NCI-H2196 (cell line): ENCODE results near the gene TIMP2.
"Not testable (repeated sequence)": the region's sequence is repeated elsewhere in the genome, so short reads cannot be mapped to it uniquely, and the experiment has no call there.

Experiments used
- DNase-seq: peaks from one replicate; lab custom pipeline; 2025; ENCODE audit not compliant: unreplicated experiment; lab: John Stamatoyannopoulos, UW

The TIMP2 gene

DNA sequence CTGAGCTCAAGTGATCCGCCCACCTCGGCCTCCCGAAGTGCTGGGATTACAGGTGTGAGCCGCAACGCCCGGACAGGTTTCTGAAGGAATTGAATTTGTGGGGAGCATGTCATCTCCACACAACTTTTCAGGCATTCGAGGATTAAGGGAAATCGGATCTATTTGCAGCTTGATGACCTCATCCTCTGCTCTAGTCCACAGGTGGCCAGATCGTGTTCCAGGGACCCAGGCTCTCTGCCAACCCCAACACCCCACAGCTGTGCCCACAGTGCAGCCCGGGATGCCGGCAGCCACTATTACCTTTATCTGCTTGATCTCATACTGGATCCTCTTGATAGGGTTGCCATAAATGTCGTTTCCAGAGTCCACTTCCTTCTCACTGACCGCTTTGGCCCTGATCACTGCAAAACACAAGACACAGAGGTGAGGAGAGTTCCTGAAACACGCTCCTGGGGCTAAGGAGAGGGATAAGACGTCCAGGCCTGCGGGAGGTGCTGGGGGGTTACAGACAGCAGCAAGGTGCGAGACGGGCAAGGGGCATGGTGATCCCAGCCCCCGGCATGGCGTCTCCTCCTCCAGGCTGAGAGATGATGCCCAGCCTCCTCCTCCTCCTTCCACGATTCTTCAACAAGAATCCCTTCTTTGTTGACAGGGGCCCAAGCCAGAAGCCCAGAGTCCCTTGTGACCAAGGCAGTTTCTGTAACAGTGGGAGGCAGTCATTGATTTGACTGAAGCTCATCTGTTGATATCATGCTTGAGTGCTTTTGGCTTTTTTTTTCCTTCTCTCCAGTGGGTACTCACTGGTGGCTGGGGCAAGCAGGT lies 51.5 kb downstream of the TIMP2 start:
- DNase-seq: peak; percentile 94

DNA sequence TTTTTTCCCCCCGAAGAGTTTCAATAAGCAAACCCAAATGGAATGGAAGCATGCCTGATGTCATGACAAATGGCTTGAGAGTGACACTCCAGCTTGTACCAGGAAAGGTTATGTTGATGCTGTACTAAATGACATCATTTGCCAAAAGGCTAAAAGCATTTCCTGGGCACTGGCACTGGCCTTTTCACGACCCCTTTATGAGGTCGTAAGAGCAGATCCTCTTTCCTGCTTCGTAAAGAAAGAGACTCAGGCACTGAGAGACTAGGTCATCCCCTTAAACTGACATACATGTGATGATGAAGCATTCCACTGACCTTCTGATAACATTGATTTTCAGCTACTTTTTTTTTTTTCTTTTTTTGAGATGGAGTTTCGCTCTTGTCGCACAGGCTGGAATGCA lies 52.7 kb downstream of the TIMP2 start:
- DNase-seq: peak; percentile 66

DNA sequence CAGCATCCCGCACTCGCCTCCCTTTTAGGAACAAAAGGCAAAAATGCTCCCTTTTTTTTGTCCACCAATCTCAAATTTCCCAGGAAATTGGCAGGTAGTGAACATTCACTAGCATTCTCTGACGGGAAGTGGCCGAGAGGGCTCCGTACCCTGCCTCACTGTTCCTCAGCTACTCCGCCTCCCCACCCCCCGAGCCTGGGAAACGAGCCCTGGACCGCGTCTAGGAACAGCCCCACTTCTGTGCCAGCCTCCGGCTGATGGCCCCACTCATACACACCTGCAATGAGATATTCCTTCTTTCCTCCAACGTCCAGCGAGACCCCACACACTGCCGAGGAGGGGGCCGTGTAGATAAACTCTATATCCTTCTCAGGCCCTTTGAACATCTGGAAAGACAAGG lies 54.6 kb downstream of the TIMP2 start:
- no peak for DNase-seq

DNA sequence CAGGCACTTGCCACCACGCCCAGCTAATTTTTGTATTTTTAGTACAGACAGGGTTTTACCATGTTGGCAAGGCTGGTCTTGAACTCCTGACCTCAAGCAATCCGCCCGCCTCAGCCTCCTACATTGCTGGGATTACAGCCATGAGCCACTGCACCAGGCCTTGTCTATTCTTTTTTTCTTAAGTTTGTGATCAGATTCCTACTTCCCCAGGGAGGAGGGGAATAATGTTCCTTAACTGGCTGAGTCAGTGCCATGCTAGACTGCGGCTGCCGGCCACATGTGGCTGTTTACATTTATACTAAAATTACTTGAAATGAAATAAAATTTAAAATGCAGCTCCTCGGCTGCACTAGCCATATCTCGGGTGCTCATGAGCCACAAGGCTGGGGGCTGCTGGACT lies 56.8 kb downstream of the TIMP2 start:
- no peak for DNase-seq

DNA sequence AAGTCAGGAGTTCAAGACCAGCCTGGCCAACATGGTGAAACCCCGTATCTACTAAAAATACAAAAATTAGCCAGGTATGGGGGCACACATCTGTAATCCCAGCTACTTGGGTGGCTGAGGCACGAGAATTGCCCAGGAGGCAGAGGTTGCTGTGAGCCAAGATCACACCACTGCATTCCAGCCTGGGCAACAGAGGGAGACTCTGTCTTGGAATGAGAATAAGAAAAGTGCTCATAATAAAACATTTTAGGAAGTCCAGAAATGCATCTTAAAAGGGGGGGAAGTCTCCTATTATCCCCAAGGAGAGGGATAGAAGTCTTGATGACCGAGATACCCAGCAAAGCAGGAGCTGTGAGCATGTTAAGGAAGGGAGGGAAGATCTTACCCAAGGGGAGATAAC lies 58.1 kb downstream of the TIMP2 start:
- not testable (repeated sequence) for DNase-seq

DNA sequence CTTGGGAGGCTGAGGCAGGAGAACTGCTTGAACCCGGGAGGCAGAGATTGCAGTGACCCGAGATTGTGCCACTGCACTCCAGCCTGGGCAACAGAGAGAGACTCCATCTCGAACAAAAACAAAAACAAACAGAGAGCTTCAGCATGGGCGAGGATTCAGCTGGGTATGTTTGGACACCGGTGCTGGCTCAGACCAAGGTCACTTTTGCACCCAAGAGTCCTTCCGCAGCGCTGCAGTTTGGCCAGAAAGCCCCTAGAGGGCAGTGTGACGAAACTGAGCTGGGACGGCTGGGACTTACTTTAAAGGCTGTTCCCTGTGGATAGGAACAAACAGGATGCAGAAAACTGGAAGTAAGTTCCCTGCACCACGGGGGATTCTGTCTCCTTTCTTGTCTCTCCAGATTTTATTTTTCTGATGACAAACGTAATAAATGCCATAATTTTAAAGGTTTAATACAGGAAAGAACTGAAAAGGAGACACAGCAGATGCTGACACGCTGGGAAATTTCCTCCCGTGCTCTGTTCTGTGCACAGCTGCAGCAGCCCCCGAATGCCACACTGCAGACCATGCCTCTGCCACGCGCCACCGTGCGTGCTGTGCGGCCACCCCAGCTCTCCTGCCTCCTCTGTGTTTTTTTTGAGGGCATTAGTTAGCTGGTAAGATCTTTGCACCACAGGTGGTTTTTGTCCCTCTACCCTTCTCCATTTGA lies 59.4 kb downstream of the TIMP2 start:
- DNase-seq: peak; percentile 92

DNA sequence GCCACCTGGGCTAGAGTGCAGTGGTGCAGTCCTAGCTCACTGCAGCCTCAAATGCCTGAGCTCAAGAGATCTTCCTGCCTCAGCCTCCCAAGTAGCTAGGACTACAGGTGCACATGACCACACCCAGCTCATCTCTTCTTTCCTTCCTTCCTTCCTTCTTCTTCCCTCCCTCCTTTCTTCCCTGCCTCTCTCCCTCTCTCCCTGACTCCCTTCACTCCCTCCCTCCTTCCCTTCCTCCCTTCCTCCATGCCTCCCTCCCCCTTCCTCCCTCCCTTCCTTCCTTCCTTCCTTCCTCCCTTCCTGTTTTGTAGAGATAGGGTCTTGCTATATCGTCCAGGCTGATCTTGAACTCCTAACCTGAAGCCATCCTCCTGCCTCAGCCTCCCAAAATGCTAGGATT lies 61.1 kb downstream of the TIMP2 start:
- no peak for DNase-seq

DNA sequence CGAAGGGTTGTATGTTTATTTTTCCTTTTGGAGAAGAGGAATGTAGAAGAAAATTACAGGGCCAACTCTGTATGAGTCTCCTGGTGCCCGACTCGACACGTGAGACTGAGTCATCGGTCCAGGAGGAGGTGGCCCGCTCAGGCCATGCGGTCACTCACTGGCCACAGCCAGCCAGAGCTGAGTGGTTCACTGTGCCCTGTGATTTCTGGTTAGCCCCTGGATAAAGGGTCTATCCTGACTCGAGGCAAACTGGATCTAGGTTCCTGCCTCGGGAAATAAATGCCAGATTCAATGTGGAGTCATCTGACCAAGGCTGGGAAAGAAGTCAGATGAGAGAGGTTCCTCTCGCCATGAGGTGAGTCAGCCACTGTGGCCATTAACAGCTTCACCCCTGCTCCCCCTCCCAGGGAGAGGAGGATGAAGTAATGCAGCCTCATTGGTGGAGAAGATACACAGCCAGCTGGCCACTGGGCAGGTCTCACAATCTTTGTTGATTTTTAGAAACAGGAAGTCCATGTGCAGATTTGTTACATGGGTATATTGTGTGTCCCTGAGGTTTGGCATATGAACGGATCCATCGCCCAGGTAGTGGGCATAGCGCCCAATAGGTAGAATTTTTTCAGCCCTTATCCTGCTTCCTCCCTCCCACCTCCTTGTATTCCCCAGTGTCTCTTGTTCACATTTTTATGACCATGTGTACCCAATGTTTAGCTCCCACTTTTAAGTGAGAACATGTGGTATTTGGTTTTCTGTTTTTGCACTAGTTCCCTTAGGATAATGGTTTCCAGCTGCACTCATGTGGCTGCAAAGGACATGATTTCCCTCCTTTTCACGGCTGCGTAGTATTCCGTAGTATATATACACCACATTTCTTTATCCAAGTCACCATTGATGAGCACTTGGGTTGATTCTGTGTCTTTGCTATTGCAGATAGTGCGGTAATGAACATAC lies 62.8 kb downstream of the TIMP2 start:
- peak; percentile 90 for DNase-seq

DNA sequence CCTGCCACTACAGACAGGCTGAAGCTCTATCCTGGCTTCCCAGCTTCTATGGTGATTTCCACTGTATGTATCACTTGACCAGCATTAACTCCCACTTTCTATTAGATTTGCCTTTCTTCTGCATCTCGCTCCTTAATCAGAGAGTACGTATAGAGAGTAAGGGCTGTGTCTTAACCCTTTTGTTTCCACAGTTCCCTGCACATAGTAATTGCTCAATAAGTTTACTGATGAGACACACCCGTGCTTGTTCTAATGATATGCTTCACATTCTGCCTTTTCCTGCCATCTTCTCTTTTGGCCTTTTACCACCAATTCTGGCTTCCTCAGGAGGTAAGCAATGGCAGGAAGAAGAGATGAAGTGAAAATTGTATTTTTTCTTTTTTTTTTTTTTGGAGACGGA lies 64.0 kb downstream of the TIMP2 start:
- DNase-seq: no peak

DNA sequence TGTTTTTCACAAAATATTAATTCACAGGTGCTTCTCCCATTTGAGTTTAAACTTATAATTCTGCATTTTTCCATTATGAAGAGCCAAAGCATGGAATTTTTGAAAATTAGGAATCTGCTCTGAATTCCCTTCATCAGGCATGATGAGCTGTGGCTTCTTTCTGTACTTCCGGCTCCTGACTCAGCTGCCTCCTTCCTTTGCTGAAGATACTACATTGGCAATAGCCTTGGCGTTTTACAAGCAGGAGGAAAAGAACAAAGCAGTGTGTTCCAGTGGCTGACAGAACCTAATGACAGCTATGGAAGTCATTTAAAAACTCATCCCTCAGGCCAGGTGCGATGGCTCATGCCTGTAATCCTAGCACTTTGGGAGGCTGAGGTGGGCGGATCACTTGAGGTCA lies 66.1 kb downstream of the TIMP2 start:
- no peak for DNase-seq

DNA sequence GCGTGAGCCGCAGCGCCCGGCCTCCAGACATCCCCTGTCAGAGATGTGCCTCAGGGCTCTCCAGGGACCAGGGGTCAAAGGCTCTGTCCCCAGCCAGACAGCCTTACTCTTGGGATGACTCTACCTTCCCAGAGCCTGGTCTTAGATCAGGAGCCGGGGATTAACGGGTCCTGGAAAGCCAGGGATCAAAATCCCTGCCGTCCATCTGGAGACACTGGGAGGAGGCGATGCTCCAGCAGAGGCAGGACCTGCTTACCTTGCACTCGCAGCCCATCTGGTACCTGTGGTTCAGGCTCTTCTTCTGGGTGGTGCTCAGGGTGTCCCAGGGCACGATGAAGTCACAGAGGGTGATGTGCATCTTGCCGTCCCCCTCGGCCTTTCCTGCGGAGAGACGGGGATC lies 67.9 kb downstream of the TIMP2 start:
- DNase-seq: no peak

DNA sequence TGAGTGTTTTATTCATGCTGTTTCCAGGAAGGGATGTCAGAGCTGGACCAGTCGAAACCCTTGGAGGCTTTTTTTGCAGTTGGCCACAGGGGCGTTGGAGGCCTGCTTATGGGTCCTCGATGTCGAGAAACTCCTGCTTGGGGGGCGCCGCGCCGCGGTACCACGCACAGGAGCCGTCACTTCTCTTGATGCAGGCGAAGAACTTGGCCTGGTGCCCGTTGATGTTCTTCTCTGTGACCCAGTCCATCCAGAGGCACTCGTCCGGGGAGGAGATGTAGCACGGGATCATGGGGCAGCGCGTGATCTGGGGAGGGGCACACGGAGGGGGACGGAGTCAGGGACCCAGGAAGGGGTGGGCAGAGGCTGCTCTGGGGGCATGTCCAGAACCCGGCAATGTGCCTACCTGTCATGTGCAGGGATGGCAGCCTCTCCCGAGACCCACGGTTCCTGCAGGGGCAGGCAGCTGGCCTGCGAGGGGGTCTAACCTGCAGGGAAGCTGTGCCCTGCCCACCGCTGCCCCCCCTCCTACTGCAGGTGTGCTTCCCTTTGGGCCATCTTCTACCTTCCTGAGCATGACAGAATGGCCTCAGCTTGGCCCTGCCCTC lies 69.5 kb downstream of the TIMP2 start:
- no peak for DNase-seq

DNA sequence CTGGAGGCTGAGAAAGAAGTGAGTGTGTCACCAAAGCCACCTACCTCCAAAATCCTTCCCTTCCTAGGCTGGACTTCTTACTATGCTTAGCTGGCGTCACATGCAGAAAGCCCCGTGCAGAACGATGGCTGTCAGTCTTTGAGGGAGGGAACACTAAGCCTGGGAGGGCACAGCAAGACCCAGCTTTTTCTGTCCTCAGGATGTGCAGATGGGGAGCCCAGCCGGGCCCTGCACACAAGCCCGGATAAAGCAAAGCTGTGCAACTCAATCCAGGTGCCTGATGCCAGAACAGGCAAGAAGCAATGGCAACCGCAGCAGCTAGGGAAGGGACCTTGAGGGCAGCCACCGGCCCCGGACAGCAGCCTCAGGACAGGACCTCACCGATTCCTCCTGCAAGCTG lies 70.7 kb downstream of the TIMP2 start:
- DNase-seq: no peak

DNA sequence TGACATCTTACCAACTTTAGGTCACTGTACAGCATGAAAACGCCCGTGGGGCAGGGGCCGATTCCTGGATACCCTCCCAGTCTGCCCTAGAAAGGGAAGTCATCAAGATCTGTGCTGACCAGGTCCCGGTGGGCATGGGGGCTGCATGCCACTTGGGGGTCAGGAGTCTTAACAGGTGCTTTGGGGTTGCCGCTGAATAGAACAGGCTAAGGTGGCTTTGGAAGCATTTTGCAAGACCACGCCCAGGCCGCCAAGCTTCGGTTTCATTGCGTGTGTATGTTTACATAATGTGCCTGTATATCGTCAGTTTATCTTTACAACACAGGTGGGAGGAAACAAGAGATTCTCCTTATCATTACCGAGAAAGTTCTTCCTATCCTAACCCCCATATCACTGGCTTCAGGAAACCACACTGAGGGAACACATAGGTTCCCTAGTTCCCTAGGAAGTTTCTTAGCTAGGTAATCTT lies 71.2 kb downstream of the TIMP2 start:
- no peak for DNase-seq

DNA sequence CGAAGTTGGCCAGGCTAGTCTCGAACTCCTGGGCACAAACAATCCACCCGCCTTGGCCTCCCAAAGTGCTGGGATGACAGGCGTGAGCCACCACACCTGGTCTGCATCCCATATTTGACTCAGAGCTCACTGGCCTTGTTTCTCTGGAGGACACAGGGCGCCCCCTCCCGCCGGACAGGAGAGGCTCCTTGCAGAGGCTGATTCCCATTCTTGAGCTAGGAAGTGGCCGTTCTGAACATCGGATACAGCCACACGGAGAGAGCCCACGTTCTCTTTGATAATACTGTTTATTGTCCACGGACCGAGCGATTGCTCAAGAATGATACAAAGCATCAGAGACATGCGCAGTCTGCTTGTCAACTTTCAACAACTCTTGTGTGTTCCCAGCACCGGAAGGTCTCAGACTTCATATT lies 72.5 kb downstream of the TIMP2 start:
- DNase-seq: no peak

DNA sequence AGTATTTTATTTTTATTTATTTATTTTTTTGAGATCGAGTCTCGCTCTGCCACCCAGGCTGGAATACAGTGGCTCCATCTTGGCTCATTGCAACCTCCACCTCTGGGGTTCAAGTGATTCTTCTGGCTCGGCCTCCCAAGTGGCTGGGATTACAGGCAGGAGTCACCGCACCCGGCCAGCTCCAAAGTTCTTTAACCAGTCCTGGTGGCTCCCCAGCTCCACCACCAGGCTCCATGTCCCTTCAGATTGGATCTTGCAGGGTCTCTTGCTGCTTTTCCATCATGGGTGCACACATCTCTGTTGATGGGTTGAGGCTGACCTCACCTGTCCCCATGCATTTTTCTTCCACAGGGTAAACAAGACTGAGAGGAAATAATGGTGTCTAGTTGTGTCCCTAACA lies 76.2 kb downstream of the TIMP2 start:
- DNase-seq: no peak

DNA sequence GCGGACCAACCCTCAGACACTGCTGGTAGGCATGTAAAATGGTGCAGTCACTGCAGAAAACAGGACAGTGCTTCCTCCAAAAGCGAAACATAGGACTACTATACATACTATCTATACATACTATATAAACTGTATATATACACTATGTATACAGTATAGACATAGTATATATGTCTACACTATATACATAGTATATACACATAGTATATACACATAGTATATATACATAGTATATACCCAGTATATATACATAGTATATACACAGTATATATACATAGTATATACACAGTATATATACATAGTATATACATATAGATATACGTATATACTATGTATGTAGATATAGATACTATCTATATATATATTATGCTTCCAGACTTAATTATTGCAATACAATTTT lies 78.1 kb downstream of the TIMP2 start:
- no peak for DNase-seq

DNA sequence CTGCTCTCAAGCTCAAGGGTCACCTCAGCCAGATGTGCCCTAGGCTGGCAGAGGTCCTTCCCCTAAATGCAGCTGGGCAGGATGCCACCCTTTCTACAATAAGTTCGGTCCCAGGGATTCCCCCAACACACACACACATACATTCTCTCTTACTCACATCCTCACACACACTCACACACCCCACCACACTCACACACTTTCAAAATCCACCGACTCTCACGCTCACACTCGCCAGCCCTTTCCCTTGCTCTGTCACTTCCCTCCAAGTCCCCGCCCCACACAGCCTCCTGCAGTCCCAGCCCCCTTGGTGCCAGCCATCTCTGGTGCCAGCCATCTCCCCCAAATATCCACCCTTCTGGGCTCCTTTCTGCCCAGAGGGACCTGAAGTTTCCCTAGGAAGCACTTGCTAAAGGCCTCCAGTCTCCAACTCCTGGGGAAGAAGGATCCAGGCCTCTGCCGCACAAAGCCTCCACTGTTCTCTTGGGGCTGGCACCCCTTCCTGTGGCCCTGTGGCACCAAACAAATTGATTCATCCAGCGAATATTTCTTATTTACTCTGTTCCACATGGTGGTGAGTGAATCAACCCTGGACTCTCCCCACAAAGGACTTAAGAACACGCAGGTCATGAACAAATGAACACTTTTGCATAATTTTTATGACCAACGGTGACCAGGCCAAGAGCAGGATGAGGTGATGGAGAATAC lies 80.7 kb downstream of the TIMP2 start:
- DNase-seq: no peak

DNA sequence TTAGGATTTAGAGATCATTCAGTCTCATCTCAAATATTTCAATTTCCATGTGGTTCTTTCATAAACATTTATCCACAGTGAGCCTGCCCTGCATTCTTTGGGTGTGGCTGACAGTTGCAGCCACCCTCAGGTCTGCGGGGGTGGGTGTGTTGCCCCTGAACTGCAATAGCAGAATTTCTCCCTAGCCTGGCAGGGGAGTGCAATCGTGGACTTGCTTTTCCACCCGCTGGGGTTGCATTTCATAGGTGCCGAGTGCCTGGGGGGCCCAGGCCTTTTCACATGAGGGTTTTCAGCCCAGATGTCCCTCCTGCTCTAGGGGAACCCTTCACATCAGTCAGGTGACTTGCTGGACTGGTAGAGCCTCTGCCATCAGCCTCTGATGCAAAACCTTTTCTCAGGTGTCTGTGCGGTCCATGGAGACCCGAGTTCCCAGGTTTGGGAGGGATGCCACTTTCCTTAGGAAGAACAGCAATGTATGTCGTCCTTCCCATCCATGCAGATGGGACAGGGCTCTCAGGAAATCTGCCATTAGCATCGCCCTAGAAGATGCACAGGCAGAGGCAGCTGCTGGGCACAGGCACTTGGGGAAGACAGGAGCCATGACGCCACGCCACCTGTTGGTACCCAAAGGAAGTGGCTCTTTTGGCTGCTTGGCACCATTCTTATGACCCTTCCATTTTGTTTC lies 82.2 kb downstream of the TIMP2 start:
- peak; percentile 72 for DNase-seq
